Renal cortex interstitium (tissue), 11 donors: ENCODE measurements around the gene AP5Z1. TPM values are rescaled to one million over a fixed set of nuclear protein-coding genes. Genes with fewer than 3 reads are reported as not detected.

Source experiments
- DNase-seq, 11 donors: peaks; one replicate each; pipeline ENCODE4 v3.0.0-alpha.2; 2013; ENCODE audit warnings: low read depth in 9 of 11, low spot score in 4 of 11; ENCODE audit errors: extremely low read depth in 1 of 11
- polyA plus RNA-seq, 3 donors: library from polyadenylated mRNA; unstranded; fragments of 120-200 nt; gene quantifications; one replicate each; pipeline ENCODE4 v1.2.1, GENCODE V29; 2013; ENCODE audit not compliant: insufficient read length in 3 of 3

AP5Z1 gene
- polyA plus RNA-seq, 3 donors, result 14.9 to 31.4 (median 26.5) TPM

DNA sequence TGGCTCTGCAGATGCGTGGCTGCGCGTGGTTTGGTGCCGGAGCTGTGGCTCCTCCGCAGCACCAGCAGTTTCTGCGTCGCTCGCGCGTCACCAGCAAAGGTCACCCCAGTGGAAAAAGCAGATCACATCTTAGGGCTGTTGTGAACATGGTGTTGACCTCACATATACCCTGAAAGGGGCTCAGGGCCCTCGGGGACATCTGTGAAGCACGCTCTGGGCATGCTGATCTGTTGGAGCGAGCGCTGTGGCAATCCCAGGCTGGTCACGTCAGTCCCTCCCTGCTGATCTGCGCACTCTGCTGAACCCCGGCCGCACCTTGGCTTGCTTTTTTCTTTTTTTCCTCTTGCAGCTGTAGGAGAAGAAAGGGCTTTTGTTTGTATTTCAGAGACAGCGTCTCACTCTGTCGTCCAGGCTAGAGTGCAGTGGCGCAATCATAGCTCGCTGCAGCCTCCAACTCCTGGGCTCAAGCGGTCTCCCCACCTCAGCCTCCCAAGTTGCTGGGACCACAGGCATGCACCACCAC, 33.3 kb upstream of the AP5Z1 start:
- no peak for DNase-seq

DNA sequence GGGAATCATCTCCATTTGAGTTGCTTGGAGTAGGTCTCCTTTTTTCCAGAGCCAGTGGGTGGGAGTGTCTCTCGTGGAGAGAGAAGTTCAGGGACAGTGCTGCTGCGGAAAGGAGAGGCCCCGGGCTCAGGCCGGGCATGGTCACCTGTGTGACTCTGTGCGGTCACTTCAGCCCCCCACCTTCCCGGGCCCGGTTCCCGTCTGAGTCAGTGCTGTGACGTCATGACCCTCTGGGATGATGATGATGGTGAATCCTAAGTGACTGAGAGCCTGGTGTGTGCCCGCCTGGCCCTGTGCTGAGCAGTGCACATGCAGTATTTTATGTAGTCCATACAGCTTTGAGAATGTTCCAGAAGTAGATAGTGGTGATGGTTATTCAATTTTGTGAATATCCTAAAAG, 32.6 kb upstream of the AP5Z1 start:
- no peak for DNase-seq

DNA sequence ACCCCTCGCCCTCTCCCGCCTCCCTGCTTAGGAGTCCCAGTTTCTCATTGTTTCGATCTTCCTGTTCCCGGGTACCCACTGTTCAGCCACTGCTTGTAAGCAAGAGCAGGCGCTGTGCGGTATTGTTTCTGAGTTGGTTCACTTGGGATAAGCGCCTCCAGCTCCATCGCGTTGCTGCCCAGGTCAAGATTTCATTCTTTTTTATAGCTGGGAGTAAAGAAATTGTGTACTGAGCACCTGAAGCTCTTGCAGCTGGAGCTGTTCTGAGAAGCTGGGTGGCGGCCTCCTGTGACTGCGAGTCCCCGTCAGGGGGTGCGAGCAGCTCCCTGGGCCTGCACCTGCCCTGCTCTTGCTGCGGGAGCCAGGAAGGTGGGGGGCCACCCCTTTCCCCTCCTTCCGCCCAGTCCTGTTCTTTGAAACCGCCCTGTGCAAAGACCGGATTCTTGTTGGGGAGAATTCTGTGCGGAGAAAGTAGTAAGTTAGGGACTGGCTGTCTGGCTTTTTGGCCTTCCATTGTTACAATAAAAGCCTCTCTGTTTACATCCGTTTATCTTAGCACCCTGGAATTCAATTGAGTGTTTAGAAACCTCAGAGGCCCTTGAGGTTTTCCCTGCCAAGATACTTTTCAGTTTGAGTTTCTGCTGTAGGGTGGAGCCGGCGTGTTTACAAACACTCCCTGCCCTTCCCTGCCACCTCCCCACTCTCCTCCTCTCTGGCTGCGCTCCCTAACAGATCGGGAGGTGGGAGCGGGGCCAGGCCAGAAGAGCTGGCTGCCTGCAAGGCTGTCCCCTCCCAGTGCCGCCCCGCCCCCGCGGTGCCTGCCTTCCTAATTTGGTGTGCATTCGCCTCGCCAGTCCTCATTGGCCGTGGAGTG, 30.8 kb upstream of the AP5Z1 start:
- DNase-seq, result peak; percentile 77 to 94 (median 89)

DNA sequence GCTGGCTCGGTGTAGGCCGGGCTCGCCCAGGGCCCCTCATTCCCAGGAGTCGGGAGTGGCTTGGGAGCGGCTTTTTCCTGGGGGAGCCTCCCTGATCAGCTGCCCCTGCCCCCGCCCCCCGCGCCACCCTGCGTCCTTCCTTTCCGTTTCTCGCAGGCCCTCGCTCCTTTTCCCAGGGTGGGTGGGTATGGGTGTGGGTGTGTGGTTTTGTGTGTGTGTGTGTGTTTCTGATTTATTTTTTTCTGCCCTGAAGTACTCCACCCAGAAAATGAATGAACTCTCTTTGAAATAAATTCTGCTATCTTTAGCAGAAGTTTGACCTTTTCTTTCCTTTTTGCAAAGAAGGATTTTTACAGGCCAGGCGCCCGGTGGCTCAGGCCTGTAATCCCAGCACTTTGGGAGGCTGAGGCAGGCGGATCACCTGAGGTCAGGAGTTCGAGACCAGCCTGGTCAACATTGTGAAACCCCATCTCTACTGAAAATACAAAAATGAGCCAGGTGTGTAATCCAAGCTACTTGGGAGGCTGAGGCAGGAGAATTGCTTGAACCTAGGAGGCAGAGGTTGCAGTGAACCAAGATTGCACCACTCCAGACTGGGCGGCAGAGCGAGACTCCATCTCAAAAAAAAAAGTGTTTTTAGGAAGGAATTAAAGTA, 30.0 kb upstream of the AP5Z1 start:
- DNase-seq, result no peak

- DNase-seq, result no peak
Observed at GRCh38 chr7:4745971-4746919, 29.2 kb upstream of the AP5Z1 start.

GRCh38 chr7:4747013-4747412, 28.4 kb upstream of the AP5Z1 start:
- DNase-seq, result no peak

DNA sequence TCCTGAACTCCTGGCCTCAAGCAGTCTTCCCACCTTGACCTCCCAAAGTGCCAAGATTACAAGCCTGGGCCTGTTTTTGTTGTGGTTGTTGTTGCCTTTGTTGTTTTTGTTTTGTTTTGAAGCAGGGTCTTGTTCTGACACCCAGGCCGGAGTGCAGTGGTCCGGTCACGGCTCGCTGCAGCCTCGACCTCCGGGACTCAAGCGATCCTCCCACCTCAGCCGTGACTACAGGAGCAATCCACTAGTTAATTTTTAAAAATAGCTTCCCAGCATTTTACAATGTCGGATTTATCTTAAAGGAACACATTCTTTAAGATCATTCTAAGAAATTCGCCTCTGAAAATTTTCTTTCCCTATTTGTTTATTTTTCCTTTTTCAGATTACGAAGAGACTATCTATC, 27.7 kb upstream of the AP5Z1 start:
- no peak for DNase-seq

GRCh38 chr7:4748231-4748681, 27.2 kb upstream of the AP5Z1 start:
- DNase-seq, result no peak

DNA sequence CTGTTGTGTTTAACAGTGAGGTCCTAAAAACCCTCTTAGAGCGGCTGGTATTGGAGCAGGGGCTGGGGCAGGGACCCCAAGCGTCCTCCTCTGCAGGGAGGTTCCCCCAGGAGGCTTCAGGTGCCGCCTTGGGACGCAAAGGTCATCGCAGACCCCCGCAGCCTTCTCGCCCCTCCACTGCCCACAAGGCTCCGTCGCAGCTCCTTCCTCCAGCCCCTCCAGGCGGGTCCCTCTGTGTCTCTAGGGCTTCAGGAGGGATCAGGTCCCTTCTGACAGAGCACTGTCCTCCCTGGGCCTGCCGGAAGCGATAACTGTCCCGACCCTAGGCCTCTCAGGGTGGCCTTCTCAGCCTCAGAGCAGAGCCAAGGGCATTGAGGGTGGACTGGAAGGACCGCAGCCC, 26.1 kb upstream of the AP5Z1 start:
- no peak for DNase-seq

- DNase-seq, result no peak
Observed at GRCh38 chr7:4749798-4750197, 25.6 kb upstream of the AP5Z1 start.

- DNase-seq, result no peak
Observed at GRCh38 chr7:4751398-4751947, 23.9 kb upstream of the AP5Z1 start.

- peak in 1 of 11 donors; percentile 40 for DNase-seq
Observed at GRCh38 chr7:4753598-4754432, 21.6 kb upstream of the AP5Z1 start.

DNA sequence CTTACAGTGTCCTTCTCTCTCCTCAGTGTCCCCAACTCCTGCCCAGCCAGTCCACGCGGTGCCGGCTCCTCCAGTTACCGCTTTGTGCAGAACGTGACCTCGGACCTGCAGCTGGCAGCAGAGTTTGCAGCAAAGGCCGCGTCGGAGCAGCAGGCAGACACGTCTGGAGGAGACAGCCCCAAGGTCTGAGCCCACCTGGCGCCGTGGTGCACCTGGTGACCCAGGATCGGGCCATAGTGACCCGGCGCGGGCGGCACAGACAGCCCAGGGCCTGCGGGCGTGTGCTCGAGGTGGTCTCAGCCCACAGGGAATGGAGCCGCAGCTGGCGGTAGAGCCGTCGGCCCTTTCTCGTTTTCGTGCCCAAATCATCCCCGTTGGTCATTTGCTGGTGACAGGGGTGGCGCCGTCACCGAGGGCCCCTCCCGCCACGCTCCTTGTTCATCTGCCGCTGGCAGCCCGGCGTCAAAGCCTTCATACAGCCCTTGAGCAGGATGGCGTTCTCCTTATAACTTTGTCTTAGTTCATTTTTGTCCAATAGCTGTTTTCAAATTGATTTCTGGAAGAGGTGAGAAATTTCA, 20.9 kb upstream of the AP5Z1 start:
- DNase-seq, result no peak

DNA sequence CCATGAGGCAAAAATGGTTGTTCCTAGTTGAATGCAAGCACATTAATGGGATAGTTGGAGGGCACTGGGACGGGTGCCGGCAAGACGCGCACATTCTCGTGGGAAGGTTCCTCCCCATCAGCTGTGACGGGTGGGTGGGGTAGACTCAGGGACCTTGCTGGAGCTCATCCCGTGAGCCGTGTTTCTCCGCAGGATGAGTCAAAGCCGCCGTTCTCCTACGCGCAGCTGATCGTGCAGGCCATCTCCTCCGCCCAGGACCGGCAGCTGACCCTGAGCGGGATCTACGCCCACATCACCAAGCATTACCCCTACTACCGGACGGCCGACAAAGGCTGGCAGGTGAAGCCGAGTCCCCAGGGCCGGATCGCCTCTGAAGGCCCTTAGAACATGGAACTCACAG, 20.4 kb upstream of the AP5Z1 start:
- DNase-seq, result no peak

DNA sequence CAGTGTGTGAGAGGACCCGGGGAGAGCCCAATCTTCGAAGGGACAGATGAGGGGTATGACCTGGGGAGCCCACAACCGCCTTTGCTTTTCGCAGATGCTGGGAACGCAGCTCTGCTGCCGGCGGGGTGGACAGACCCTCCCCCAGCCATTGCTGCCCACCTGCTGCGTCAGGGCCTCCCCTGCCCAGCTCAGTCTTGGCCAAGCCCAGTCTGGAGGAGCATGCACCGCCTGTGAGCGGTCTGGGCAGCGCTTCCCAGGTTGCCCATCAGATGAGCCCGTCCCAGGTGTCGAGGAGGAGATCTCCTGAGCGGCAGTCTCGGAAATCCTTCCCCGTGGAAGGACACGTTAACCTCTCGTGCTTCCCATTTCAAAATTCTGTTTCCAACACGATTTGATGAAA, 17.3 kb upstream of the AP5Z1 start:
- no peak for DNase-seq

DNA sequence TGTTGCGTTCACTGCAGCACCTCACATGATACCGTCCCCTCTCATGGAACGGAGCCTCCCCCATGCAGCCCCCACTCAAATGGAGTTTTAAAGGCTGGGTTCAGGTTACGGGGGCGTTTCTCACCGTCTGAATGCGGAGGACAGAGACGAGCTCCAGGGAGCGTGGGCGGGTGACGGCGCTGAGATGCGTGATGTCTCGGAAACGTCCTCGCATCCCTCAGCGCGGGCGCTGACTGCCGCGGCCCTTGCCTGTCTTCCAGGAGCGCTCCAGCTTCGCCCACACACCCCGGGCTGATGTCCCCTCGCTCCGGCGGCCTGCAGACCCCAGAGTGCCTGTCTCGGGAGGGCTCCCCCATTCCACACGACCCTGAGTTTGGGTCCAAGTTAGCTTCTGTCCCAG, 16.6 kb upstream of the AP5Z1 start:
- DNase-seq, result no peak

DNA sequence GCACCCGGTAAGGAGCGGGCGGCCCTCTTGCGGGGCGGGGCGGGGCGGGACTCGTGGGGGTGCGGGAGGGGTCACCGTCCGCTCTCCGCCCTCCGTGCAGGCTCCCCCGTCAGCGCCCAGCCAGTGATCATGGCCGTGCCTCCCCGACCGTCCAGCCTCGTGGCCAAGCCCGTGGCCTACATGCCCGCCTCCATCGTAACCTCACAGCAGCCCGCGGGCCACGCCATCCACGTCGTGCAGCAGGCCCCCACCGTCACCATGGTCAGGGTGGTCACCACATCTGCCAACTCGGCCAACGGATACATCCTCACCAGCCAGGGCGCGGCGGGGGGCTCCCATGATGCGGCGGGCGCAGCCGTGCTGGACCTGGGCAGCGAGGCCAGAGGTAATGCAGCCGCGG, 16.2 kb upstream of the AP5Z1 start:
- DNase-seq, result no peak

DNA sequence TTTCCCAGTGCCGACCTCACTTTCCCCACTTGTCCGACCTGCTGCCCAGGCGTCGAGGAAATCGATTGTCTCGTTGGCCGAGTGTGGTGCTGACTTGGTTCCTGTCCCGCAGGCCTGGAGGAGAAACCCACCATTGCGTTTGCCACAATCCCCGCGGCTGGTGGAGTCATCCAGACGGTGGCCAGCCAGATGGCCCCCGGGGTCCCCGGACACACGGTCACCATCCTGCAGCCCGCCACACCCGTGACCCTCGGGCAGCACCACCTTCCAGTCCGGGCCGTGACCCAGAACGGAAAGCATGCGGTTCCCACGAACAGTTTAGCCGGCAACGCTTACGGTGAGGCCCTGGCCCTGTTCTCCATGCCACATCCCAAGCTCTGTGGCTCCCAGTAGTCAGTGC, 14.5 kb upstream of the AP5Z1 start:
- no peak for DNase-seq
